HepG2 (cell line): Measurements from ENCODE around the gene BFSP1. TPM values are rescaled to one million over a fixed set of nuclear protein-coding genes. Genes with fewer than 3 reads are reported as not detected.
A peak's percentile ranks its signal among the peaks of the same experiment; 100 is the strongest.

ENCODE experiments used
- AHR ChIP-seq: IDR thresholded peaks from 2 replicates; pipeline ENCODE4 v1.6.1; 2018; ENCODE audit warnings: missing genetic modification reagents, missing compliant biosample characterization
- BCL6 ChIP-seq: IDR thresholded peaks from 2 replicates; pipeline ENCODE4 v1.6.1; 2016; ENCODE audit warnings: missing genetic modification reagents, missing compliant biosample characterization
- FOXA1 ChIP-seq, 2 experiments: fragments of 450-650 bp in 1 of 2; sonication (generic) in 1 of 2; formaldehyde crosslinking in 1 of 2; IDR thresholded peaks; 2 replicates each; pipeline versions ENCODE4 v1.4.0 to v1.6.1; 2016 to 2020; ENCODE audit warnings: missing genetic modification reagents in 1 of 2
- POGK ChIP-seq: sonication (generic); formaldehyde crosslinking; conservative IDR thresholded peaks from 2 replicates; pipeline ENCODE4 v1.8.0; 2022; ENCODE audit warnings: mild to moderate bottlenecking, moderate library complexity, missing genetic modification reagents
- POLR2A ChIP-seq, 2 experiments: IDR thresholded peaks; 2 replicates each; pipeline ENCODE4 v1.6.1; 2011; ENCODE audit warnings: low read depth in 2 of 2, low read length in 2 of 2, mild to moderate bottlenecking in 1 of 2, moderate library complexity in 1 of 2; ENCODE audit not compliant: insufficient read depth in 1 of 2
- SMC3 ChIP-seq: IDR thresholded peaks from 2 replicates; pipeline ENCODE4 v1.6.1; 2011; ENCODE audit warnings: low read length, improper control_type of control experiment
- SMYD3 ChIP-seq: sonication (generic); formaldehyde crosslinking; IDR thresholded peaks from 2 replicates; pipeline ENCODE4 v1.8.1; 2023; ENCODE audit warnings: mild to moderate bottlenecking, missing genetic modification reagents
- SSRP1 ChIP-seq: IDR thresholded peaks from 2 replicates; pipeline ENCODE4 v1.6.1; 2016; ENCODE audit warnings: control low read depth
- ZC3H4 ChIP-seq: sonication (generic); formaldehyde crosslinking; IDR thresholded peaks from 2 replicates; pipeline ENCODE4 v1.4.0; 2020; ENCODE audit warnings: missing genetic modification reagents, borderline replicate concordance
- ZNF12 ChIP-seq: sonication (generic); formaldehyde crosslinking; IDR thresholded peaks from 2 replicates; pipeline ENCODE4 v1.5.0; 2020; ENCODE audit warnings: missing genetic modification reagents
- ZNF138 ChIP-seq: sonication (generic); formaldehyde crosslinking; IDR thresholded peaks from 2 replicates; pipeline ENCODE4 v1.5.0; 2020; ENCODE audit warnings: mild to moderate bottlenecking, low read depth, missing genetic modification reagents
- ZNF318 ChIP-seq: sonication (generic); formaldehyde crosslinking; IDR thresholded peaks from 2 replicates; pipeline ENCODE4 v1.4.0; 2020; ENCODE audit warnings: mild to moderate bottlenecking, missing genetic modification reagents
- ZNF460 ChIP-seq: sonication (generic); formaldehyde crosslinking; IDR thresholded peaks from 2 replicates; pipeline ENCODE4 v1.5.1; 2020; ENCODE audit warnings: missing genetic modification reagents, mild to moderate bottlenecking, borderline replicate concordance
- ZNF572 ChIP-seq: sonication (generic); formaldehyde crosslinking; IDR thresholded peaks from 2 replicates; pipeline ENCODE4 v1.5.1; 2020; ENCODE audit warnings: mild to moderate bottlenecking, missing genetic modification reagents
- ZNF776 ChIP-seq: sonication (generic); formaldehyde crosslinking; IDR thresholded peaks from 2 replicates; pipeline ENCODE4 v1.4.0; 2020; ENCODE audit warnings: mild to moderate bottlenecking, missing genetic modification reagents
- ZNF816 ChIP-seq: sonication (generic); formaldehyde crosslinking; IDR thresholded peaks from 2 replicates; pipeline ENCODE4 v1.8.0; 2022; ENCODE audit warnings: missing genetic modification reagents, mild to moderate bottlenecking, borderline replicate concordance
- ZSCAN31 ChIP-seq: sonication (generic); formaldehyde crosslinking; IDR thresholded peaks from 2 replicates; pipeline ENCODE4 v1.5.0; 2020; ENCODE audit warnings: low read depth, mild to moderate bottlenecking, missing genetic modification reagents
- polyA plus RNA-seq, 8 experiments: library from polyadenylated mRNA; depleted of rRNA in 3 of 8; stranded (reverse) in 7 of 8; unstranded in 1 of 8; fragments of >200 nt; fragmentation: Illumina TruSeq in 4 of 8; extraction: Trizol in 4 of 8; gene quantifications; 2 replicates each; pipeline versions ENCODE4 v1.2.1 to v1.2.3, GENCODE V29; 2011 to 2016; ENCODE audit warnings: low read depth in 4 of 8, missing spikeins in 1 of 8, mixed read lengths in 1 of 8; ENCODE audit not compliant: insufficient read depth in 1 of 8
- total RNA-seq, 5 experiments: library from RNA; depleted of rRNA; stranded (reverse); fragments of >200 nt; fragmentation: Illumina TruSeq; extraction: Trizol; gene quantifications; 2 replicates each; pipeline ENCODE4 v1.2.3, GENCODE V29; 2016; ENCODE audit warnings: low read depth in 1 of 5
- TF ChIP-seq, protein P1 (sequence below): sonication (generic); formaldehyde crosslinking; IDR thresholded peaks from 2 replicates; pipeline ENCODE4 v1.5.0; 2020; ENCODE audit warnings: missing genetic modification reagents

The BFSP1 gene
- total and polyA plus RNA-seq, 2 of the 13 experiments (the other 11 are each of a cell fraction or from before 2014, with no cell fraction given): 0.22 to 0.26 TPM

DNA sequence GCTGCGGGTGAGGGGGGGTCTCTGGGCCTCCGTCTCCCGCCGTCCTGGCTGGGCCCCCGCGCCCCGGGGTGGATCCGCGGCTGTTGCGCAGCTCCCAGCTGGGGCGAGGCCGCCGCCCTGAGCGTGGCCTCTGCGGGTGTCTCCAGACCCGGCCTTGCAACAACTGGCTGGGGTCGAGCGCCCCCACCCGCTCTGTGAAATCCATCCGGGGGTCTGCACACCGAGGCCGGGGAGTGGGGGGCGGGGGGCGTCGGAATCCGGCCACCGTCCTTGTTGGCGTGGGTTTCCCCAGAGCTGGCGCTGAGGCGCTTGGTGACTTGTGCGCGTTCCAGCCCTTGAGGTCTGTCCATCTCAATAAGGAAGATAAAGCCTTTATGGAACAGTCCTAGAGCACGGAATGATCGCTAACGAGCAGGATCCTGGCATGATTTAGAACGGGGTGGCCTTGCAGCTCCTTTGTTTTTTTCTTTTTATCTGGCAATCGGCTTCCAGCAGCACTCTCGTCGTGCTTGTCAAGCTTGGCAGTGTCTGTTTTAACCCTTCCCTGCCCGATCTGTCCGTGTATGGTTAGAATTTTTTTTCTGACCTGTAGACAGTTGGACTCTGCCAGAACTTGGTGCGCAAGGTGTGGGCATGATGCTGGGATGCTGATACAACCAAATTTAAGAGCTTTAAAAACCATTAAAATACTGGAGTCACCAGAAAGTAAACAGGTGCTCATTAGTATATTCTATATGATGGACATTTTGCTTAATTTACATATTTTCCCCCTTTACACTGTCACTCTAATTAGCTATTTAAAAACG, 39.4 kb upstream of the BFSP1 start (continued):
- TF ChIP-seq ZNF318 (CRISPR knock-in tag) (peak; percentile 28; the same call in 1 of the 2 replicates), ZNF572 (CRISPR knock-in tag) (no peak), ZNF138 (CRISPR knock-in tag) (no peak), POGK (CRISPR knock-in tag) (no peak; the same call in 1 of the 2 replicates), SMYD3 (CRISPR knock-in tag) (0 out of 2 replicates have a peak, but pooled peaks have one; percentile 39), SSRP1 (no peak), AHR (CRISPR knock-in tag) (no peak), BCL6 (CRISPR knock-in tag) (no peak), ZSCAN31 (CRISPR knock-in tag) (no peak; the same call in 1 of the 2 replicates), POLR2A (IDR thresholded peaks at IDR 0.05; ENCODE audit: insufficient read depth in 1 of 2, low read depth in 2 of 2, low read length in 2 of 2) (no peak), ZNF12 (no peak; the same call in 1 of the 2 replicates), ZC3H4 (CRISPR knock-in tag) (no peak), SMC3 (no peak), ZNF460 (no peak), ZNF776 (CRISPR knock-in tag) (peak; percentile 88; the same call in 1 of the 2 replicates), ZNF816 (CRISPR knock-in tag) (0 out of 2 replicates have a peak, but pooled peaks have one; percentile 27), FOXA1 (IDR thresholded peaks at IDR 0.05) (no peak), FOXA1 (CRISPR knock-in tag; IDR thresholded peaks at IDR 0.05) (no peak)
- TF ChIP-seq, protein P1, sequence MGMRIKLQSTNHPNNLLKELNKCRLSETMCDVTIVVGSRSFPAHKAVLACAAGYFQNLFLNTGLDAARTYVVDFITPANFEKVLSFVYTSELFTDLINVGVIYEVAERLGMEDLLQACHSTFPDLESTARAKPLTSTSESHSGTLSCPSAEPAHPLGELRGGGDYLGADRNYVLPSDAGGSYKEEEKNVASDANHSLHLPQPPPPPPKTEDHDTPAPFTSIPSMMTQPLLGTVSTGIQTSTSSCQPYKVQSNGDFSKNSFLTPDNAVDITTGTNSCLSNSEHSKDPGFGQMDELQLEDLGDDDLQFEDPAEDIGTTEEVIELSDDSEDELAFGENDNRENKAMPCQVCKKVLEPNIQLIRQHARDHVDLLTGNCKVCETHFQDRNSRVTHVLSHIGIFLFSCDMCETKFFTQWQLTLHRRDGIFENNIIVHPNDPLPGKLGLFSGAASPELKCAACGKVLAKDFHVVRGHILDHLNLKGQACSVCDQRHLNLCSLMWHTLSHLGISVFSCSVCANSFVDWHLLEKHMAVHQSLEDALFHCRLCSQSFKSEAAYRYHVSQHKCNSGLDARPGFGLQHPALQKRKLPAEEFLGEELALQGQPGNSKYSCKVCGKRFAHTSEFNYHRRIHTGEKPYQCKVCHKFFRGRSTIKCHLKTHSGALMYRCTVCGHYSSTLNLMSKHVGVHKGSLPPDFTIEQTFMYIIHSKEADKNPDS: no peak; the same call in 1 of the 2 replicates
